ENCODE data around the gene SAMD11.
A peak's percentile ranks its signal among the peaks of the same experiment; 100 is the strongest.

The SAMD11 gene

GRCh38 chr1:921011-921837 lies 2.5 kb upstream of the SAMD11 start:
- peaks cover 20% of the 10 kb centered on the region for H3K4me1 ChIP-seq (ENCODE audit: control insufficient read depth, low read length)
- peaks cover 59% of the 10 kb centered on the region for H3K27me3 ChIP-seq (ENCODE audit: control insufficient read depth, low read length)
- H3K4me2 ChIP-seq (ENCODE audit: low read length) = peak overlapping the region; percentile 47
- H3K9me3 ChIP-seq (ENCODE audit: control insufficient read depth, insufficient read depth, low read length) = no peaks in the 10 kb centered on the region
- no peaks in the 10 kb centered on the region for H3K79me2 ChIP-seq (ENCODE audit: control insufficient read depth, low read length)
- TF ChIP-seq CTCF (IDR thresholded peaks at IDR 0.05; ENCODE audit: low read depth, low read length, poor library complexity, severe bottlenecking) (no peak), EZH2phosphoT487 (IDR thresholded peaks at IDR 0.05; ENCODE audit: borderline replicate concordance, low read length) (no peak)
- no peaks in the 10 kb centered on the region for H3K36me3 ChIP-seq (ENCODE audit: control insufficient read depth, low read length)
- no peak overlapping the region for H3K27ac ChIP-seq (ENCODE audit: low read depth, low read length)
- peak overlapping the region; percentile 5; the same call in 1 of the 2 replicates for H3K4me3 ChIP-seq (ENCODE audit: low read length)
- no peaks in the 10 kb centered on the region for H3K9me2 ChIP-seq (replicated peaks; ENCODE audit: control insufficient read depth, low read length)
- H4K20me1 ChIP-seq (ENCODE audit: control insufficient read depth, insufficient read depth, low read depth, low read length) = no peaks in the 10 kb centered on the region; the same call in 1 of the 2 replicates
- H3F3A ChIP-seq (ENCODE audit: control insufficient read depth, insufficient read depth) = no peaks in the 10 kb centered on the region

- Histone ChIP-seq H3F3A (ENCODE audit: control insufficient read depth, insufficient read depth) (no peaks in the 10 kb centered on the region), H3K79me2 (ENCODE audit: control insufficient read depth, low read length) (no peaks in the 10 kb centered on the region), H3K9me3 (ENCODE audit: control insufficient read depth, insufficient read depth, low read length) (no peaks in the 10 kb centered on the region), H4K20me1 (ENCODE audit: control insufficient read depth, insufficient read depth, low read depth, low read length) (no peaks in the 10 kb centered on the region; the same call in 1 of the 2 replicates), H3K36me3 (ENCODE audit: control insufficient read depth, low read length) (no peaks in the 10 kb centered on the region), H3K4me3 (ENCODE audit: low read length) (0 out of 2 replicates have a peak overlapping the region, but pooled peaks have one; percentile 17), H3K9me2 (replicated peaks; ENCODE audit: control insufficient read depth, low read length) (no peaks in the 10 kb centered on the region), H3K27me3 (ENCODE audit: control insufficient read depth, low read length) (peaks cover 65% of the 10 kb centered on the region), H3K4me1 (ENCODE audit: control insufficient read depth, low read length) (peaks cover 20% of the 10 kb centered on the region), H3K4me2 (ENCODE audit: low read length) (no peak overlapping the region; the same call in 1 of the 2 replicates), H3K27ac (ENCODE audit: low read depth, low read length) (no peak overlapping the region)
- TF ChIP-seq CTCF (IDR thresholded peaks at IDR 0.05; ENCODE audit: low read depth, low read length, poor library complexity, severe bottlenecking) = no peak
- no peak for TF ChIP-seq EZH2phosphoT487 (IDR thresholded peaks at IDR 0.05; ENCODE audit: borderline replicate concordance, low read length)
Measured at GRCh38 chr1:923991-924655, 400 bp downstream of the SAMD11 start.

GRCh38 chr1:924656-925560 lies 1.2 kb downstream of the SAMD11 start:
- peaks cover 64% of the 10 kb centered on the region for H3K27me3 ChIP-seq (ENCODE audit: control insufficient read depth, low read length)
- H4K20me1 ChIP-seq (ENCODE audit: control insufficient read depth, insufficient read depth, low read depth, low read length) = no peaks in the 10 kb centered on the region; the same call in 1 of the 2 replicates
- H3K4me1 ChIP-seq (ENCODE audit: control insufficient read depth, low read length) = peaks cover 20% of the 10 kb centered on the region
- H3K9me2 ChIP-seq (replicated peaks; ENCODE audit: control insufficient read depth, low read length) = no peaks in the 10 kb centered on the region
- no peaks in the 10 kb centered on the region for H3K79me2 ChIP-seq (ENCODE audit: control insufficient read depth, low read length)
- H3K4me3 ChIP-seq (ENCODE audit: low read length) = no peak overlapping the region
- no peak overlapping the region for H3K4me2 ChIP-seq (ENCODE audit: low read length)
- H3K9me3 ChIP-seq (ENCODE audit: control insufficient read depth, insufficient read depth, low read length) = no peaks in the 10 kb centered on the region
- H3K36me3 ChIP-seq (ENCODE audit: control insufficient read depth, low read length) = no peaks in the 10 kb centered on the region
- H3K27ac ChIP-seq (ENCODE audit: low read depth, low read length) = no peak overlapping the region
- no peaks in the 10 kb centered on the region for H3F3A ChIP-seq (ENCODE audit: control insufficient read depth, insufficient read depth)
- TF ChIP-seq EZH2phosphoT487 (IDR thresholded peaks at IDR 0.05; ENCODE audit: borderline replicate concordance, low read length) (peak; percentile 38; the same call in 1 of the 2 replicates), CTCF (IDR thresholded peaks at IDR 0.05; ENCODE audit: low read depth, low read length, poor library complexity, severe bottlenecking) (no peak)
